Coronary artery (tissue), 2 donors: Measurements from ENCODE around the gene PCDHA8.
"Not testable (repeated sequence)": the region's sequence is repeated elsewhere in the genome, so short reads cannot be mapped to it uniquely, and the experiment has no call there.

Experiments
- DNase-seq: peaks from one replicate; pipeline ENCODE4 v3.0.0-alpha.2; 2017; ENCODE audit warnings: low spot score
- H3K27ac ChIP-seq, 2 donors: fragments of 200-600 bp; sonication (generic); one replicate each; pipeline ENCODE4 v1.5.1; 2016 to 2019
- H3K4me3 ChIP-seq: fragments of 200-600 bp; sonication (generic); 2 replicates; pipeline ENCODE4 v1.5.1; 2016; ENCODE audit warnings: mild to moderate bottlenecking, moderate library complexity
- TF ChIP-seq, protein P1 (sequence below): fragments of 200-600 bp; sonication (generic); IDR thresholded peaks from one replicate; pipeline ENCODE4 v1.5.1; 2019; ENCODE audit warnings: antibody characterized with exemption

The PCDHA8 gene, protein sequence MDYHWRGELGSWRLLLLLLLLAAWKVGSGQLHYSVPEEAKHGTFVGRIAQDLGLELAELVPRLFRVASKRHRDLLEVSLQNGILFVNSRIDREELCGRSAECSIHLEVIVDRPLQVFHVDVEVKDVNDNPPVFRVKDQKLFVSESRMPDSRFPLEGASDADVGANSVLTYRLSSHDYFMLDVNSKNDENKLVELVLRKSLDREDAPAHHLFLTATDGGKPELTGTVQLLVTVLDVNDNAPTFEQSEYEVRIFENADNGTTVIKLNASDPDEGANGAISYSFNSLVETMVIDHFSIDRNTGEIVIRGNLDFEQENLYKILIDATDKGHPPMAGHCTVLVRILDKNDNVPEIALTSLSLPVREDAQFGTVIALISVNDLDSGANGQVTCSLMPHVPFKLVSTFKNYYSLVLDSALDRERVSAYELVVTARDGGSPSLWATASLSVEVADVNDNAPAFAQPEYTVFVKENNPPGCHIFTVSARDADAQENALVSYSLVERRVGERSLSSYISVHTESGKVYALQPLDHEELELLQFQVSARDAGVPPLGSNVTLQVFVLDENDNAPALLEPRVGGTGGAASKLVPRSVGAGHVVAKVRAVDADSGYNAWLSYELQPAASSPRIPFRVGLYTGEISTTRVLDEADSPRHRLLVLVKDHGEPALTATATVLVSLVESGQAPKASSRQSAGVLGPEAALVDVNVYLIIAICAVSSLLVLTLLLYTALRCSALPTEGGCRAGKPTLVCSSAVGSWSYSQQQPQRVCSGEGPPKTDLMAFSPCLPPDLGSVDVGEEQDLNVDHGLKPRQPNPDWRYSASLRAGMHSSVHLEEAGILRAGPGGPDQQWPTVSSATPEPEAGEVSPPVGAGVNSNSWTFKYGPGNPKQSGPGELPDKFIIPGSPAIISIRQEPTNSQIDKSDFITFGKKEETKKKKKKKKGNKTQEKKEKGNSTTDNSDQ

DNA sequence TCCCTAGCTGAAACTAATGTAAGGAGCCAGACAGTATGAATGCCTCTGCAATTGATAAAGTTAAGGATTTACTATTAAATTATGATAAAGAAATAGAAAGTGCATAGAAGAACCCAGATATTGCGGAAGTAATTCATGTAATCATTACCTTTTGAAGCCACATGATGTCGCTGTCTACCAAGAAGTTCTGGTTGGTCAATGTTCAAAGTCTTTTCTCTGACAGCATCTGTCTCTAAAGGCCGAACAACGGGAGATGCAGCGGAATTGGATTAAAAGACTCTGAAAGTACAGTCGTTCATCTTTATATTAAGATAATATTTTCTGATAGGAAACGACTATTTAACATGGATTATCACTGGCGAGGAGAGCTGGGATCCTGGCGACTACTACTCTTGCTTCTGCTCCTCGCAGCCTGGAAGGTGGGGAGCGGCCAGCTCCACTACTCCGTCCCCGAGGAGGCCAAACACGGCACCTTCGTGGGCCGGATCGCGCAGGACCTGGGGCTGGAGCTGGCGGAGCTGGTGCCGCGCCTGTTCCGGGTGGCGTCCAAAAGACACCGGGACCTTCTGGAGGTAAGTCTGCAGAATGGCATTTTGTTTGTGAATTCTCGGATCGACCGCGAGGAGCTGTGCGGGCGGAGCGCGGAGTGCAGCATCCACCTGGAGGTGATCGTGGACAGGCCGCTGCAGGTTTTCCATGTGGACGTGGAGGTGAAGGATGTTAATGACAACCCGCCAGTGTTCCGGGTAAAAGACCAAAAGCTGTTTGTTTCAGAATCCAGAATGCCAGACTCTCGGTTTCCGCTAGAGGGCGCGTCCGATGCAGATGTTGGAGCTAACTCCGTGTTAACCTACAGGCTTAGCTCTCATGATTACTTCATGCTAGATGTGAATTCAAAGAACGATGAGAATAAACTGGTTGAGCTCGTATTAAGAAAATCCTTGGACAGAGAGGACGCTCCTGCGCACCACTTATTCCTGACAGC, at the start of gene PCDHA8:
PCDHA8 (plus strand) TSS at position 210 of the 985 bp plus-strand sequence; CDS start at position 345, 135 bp downstream.
- no peak within 1 kb of the TSS for H3K4me3 ChIP-seq
- DNase-seq = no peak
- H3K27ac ChIP-seq = no peak within 1 kb of the TSS
- TF ChIP-seq, protein P1, sequence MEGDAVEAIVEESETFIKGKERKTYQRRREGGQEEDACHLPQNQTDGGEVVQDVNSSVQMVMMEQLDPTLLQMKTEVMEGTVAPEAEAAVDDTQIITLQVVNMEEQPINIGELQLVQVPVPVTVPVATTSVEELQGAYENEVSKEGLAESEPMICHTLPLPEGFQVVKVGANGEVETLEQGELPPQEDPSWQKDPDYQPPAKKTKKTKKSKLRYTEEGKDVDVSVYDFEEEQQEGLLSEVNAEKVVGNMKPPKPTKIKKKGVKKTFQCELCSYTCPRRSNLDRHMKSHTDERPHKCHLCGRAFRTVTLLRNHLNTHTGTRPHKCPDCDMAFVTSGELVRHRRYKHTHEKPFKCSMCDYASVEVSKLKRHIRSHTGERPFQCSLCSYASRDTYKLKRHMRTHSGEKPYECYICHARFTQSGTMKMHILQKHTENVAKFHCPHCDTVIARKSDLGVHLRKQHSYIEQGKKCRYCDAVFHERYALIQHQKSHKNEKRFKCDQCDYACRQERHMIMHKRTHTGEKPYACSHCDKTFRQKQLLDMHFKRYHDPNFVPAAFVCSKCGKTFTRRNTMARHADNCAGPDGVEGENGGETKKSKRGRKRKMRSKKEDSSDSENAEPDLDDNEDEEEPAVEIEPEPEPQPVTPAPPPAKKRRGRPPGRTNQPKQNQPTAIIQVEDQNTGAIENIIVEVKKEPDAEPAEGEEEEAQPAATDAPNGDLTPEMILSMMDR = no peak

DNA sequence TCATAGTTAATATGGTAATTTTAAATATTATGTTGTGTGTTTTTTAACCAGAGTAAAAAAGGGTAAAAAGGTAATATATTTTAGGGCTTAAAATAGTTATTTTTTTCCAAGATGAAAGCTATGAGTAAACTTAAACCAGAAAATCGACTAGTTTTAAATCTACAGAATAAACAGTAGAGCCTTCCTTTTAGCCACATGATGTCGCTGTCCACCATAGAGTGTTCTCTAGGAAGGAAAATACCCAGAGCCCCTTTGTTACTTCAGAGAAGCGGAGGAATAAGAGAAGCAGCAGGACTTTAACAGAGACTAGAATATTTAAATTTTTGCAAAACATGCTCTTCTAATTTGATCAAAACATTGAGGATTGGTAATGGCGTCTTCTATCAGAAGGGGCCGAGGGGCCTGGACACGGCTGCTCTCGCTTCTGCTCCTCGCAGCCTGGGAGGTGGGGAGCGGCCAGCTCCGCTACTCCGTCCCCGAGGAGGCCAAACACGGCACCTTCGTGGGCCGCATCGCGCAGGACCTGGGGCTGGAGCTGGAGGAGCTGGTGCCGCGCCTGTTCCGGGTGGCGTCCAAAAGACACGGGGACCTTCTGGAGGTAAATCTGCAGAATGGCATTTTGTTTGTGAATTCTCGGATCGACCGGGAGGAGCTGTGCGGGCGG, 46.3 kb upstream of the PCDHA8 start, which contains the start of gene PCDHA2:
PCDHA2 (plus strand) TSS at position 258 of the 664 bp plus-strand sequence.
- H3K4me3 ChIP-seq = peak within 1 kb of the TSS; percentile 50
- no peak for DNase-seq
- TF ChIP-seq, protein P1 = no peak
- no peak within 1 kb of the TSS for H3K27ac ChIP-seq

DNA sequence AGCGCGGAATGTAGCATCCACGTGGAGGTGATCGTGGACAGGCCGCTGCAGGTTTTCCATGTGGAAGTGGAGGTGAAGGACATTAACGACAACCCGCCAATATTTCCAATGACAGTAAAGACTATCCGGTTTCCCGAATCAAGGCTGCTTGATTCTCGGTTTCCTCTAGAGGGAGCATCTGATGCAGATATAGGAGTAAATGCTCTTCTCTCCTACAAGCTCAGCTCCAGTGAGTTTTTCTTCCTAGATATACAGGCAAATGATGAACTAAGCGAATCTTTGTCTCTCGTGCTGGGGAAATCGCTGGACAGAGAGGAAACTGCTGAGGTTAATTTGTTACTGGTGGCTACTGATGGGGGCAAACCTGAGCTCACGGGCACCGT, 45.7 kb upstream of the PCDHA8 start:
- no peak overlapping the region for H3K27ac ChIP-seq
- peak overlapping the region; percentile 50 for H3K4me3 ChIP-seq
- TF ChIP-seq, protein P1 = no peak
- no peak for DNase-seq

DNA sequence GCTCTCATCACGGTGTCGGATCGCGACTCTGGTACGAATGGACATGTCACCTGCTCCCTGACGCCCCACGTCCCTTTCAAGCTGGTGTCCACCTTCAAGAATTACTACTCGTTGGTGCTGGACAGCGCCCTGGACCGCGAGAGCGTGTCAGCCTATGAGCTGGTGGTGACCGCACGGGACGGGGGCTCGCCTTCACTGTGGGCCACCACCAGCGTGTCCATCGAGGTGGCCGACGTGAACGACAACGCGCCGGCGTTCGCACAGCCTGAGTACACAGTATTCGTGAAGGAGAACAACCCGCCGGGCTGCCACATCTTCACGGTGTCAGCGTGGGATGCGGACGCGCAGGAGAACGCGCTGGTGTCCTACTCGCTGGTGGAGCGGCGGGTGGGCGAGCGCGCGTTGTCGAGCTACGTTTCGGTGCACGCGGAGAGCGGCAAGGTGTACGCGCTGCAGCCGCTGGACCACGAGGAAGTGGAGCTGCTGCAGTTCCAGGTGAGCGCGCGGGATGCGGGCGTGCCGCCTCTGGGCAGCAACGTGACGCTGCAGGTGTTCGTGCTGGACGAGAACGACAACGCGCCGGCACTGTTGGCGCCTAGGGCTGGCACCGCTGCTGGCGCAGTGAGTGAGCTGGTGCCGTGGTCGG, 44.8 kb upstream of the PCDHA8 start:
- not testable (repeated sequence) for DNase-seq, H3K4me3 ChIP-seq, H3K27ac ChIP-seq

GRCh38 chr5:140796718-140797095, 44.3 kb upstream of the PCDHA8 start:
- H3K4me3 ChIP-seq = no peak overlapping the region
- no peak for DNase-seq

More at GRCh38 chr5:140796718-140797095, 44.3 kb upstream of the PCDHA8 start:
- TF ChIP-seq, protein P1 = no peak
- no peak overlapping the region for H3K27ac ChIP-seq
